ENCODE measurements around the gene HNRNPLL. TPM values are rescaled to one million over a fixed set of nuclear protein-coding genes. Genes with fewer than 3 reads are reported as not detected.
"Not testable (repeated sequence)": the region's sequence is repeated elsewhere in the genome, so short reads cannot be mapped to it uniquely, and the experiment has no call there.

HNRNPLL gene
- total RNA-seq, 2 experiments from 2014 or later = 50.6 to 52.2 TPM

GRCh38 chr2:38629684-38630083 lies 27.0 kb upstream of the HNRNPLL start:
- Mint-ChIP-seq H3K9me3 (peaks cover 4% of the 10 kb centered on the region), H3K27ac (no peak overlapping the region), H3K4me1 (peaks cover 25% of the 10 kb centered on the region), H3K36me3 (no peaks in the 10 kb centered on the region), H3K27me3 (no peaks in the 10 kb centered on the region), H3K4me3 (no peak overlapping the region)
- no peak for DNase-seq

GRCh38 chr2:38627391-38627790 lies 24.7 kb upstream of the HNRNPLL start:
- DNase-seq = no peak
- Mint-ChIP-seq H3K36me3 (no peaks in the 10 kb centered on the region), H3K4me1 (peaks cover 16% of the 10 kb centered on the region), H3K27ac (no peak overlapping the region), H3K4me3 (no peak overlapping the region), H3K27me3 (no peaks in the 10 kb centered on the region), H3K9me3 (peaks cover 4% of the 10 kb centered on the region)

GRCh38 chr2:38626326-38627035 lies 23.8 kb upstream of the HNRNPLL start:
- no peaks in the 10 kb centered on the region for H3K27me3 Mint-ChIP-seq
- H3K4me1 Mint-ChIP-seq = peaks cover 13% of the 10 kb centered on the region
- DNase-seq = no peak
- H3K9me3 Mint-ChIP-seq = peaks cover 4% of the 10 kb centered on the region
- H3K27ac Mint-ChIP-seq = no peak overlapping the region
- no peak overlapping the region for H3K4me3 Mint-ChIP-seq
- H3K36me3 Mint-ChIP-seq = no peaks in the 10 kb centered on the region

- no peaks in the 10 kb centered on the region for H3K9me3 Mint-ChIP-seq
- no peak overlapping the region for H3K4me3 Mint-ChIP-seq
- H3K27me3 Mint-ChIP-seq = peaks cover 3% of the 10 kb centered on the region
- DNase-seq = no peak
- no peaks in the 10 kb centered on the region for H3K36me3 Mint-ChIP-seq
- peaks cover 21% of the 10 kb centered on the region for H3K4me1 Mint-ChIP-seq
- H3K27ac Mint-ChIP-seq = no peak overlapping the region
Observed at GRCh38 chr2:38622210-38622609, 19.5 kb upstream of the HNRNPLL start.

GRCh38 chr2:38621018-38621417 lies 18.3 kb upstream of the HNRNPLL start:
- Mint-ChIP-seq H3K27me3 (peaks cover 3% of the 10 kb centered on the region), H3K4me1 (peaks cover 14% of the 10 kb centered on the region), H3K9me3 (no peaks in the 10 kb centered on the region), H3K27ac (no peak overlapping the region), H3K36me3 (no peaks in the 10 kb centered on the region), H3K4me3 (no peak overlapping the region)
- no peak for DNase-seq

GRCh38 chr2:38620282-38620977 lies 17.7 kb upstream of the HNRNPLL start:
- H3K27me3 Mint-ChIP-seq = peaks cover 3% of the 10 kb centered on the region
- DNase-seq = no peak
- H3K27ac Mint-ChIP-seq = no peak overlapping the region
- H3K4me1 Mint-ChIP-seq = peaks cover 17% of the 10 kb centered on the region
- H3K4me3 Mint-ChIP-seq = no peak overlapping the region
- H3K9me3 Mint-ChIP-seq = no peaks in the 10 kb centered on the region
- no peaks in the 10 kb centered on the region for H3K36me3 Mint-ChIP-seq

GRCh38 chr2:38619458-38620164 lies 16.9 kb upstream of the HNRNPLL start:
- Mint-ChIP-seq H3K9me3 (no peaks in the 10 kb centered on the region), H3K36me3 (no peaks in the 10 kb centered on the region), H3K4me1 (peaks cover 24% of the 10 kb centered on the region), H3K4me3 (no peak overlapping the region), H3K27me3 (peaks cover 3% of the 10 kb centered on the region), H3K27ac (no peak overlapping the region)
- DNase-seq = no peak

- no peak overlapping the region for H3K4me3 Mint-ChIP-seq
- no peak for DNase-seq
- H3K36me3 Mint-ChIP-seq = no peaks in the 10 kb centered on the region
- H3K27ac Mint-ChIP-seq = no peak overlapping the region
- H3K27me3 Mint-ChIP-seq = peaks cover 6% of the 10 kb centered on the region
- H3K4me1 Mint-ChIP-seq = peaks cover 42% of the 10 kb centered on the region
- H3K9me3 Mint-ChIP-seq = no peaks in the 10 kb centered on the region
Observed at GRCh38 chr2:38617301-38617700, 14.6 kb upstream of the HNRNPLL start.

- Mint-ChIP-seq H3K36me3 (no peaks in the 10 kb centered on the region), H3K27ac (peak overlapping the region; percentile 55), H3K4me3 (no peak overlapping the region), H3K9me3 (no peaks in the 10 kb centered on the region), H3K4me1 (peaks cover 52% of the 10 kb centered on the region), H3K27me3 (peaks cover 6% of the 10 kb centered on the region)
- DNase-seq = no peak
Observed at GRCh38 chr2:38615237-38615636, 12.5 kb upstream of the HNRNPLL start.

- Mint-ChIP-seq H3K4me1 (peaks cover 55% of the 10 kb centered on the region), H3K9me3 (peaks cover 5% of the 10 kb centered on the region), H3K27ac (no peak overlapping the region), H3K27me3 (peaks cover 6% of the 10 kb centered on the region), H3K36me3 (peaks cover 4% of the 10 kb centered on the region), H3K4me3 (no peak overlapping the region)
- no peak for DNase-seq
Observed at GRCh38 chr2:38613849-38614213, 11.1 kb upstream of the HNRNPLL start.

GRCh38 chr2:38613126-38613848 lies 10.6 kb upstream of the HNRNPLL start:
- Mint-ChIP-seq H3K9me3 (peaks cover 5% of the 10 kb centered on the region), H3K27ac (no peak overlapping the region), H3K36me3 (peaks cover 5% of the 10 kb centered on the region), H3K27me3 (peaks cover 6% of the 10 kb centered on the region), H3K4me3 (no peak overlapping the region), H3K4me1 (peaks cover 57% of the 10 kb centered on the region)
- DNase-seq = no peak

- peak; percentile 40 for DNase-seq
- H3K4me1 Mint-ChIP-seq = peaks cover 60% of the 10 kb centered on the region
- H3K4me3 Mint-ChIP-seq = no peak overlapping the region
- H3K9me3 Mint-ChIP-seq = peaks cover 5% of the 10 kb centered on the region
- peaks cover 3% of the 10 kb centered on the region for H3K27me3 Mint-ChIP-seq
- H3K27ac Mint-ChIP-seq = peak overlapping the region; percentile 34
- H3K36me3 Mint-ChIP-seq = peaks cover 5% of the 10 kb centered on the region
Observed at GRCh38 chr2:38610851-38611801, 8.4 kb upstream of the HNRNPLL start.

- H3K9me3 Mint-ChIP-seq, H3K4me3 Mint-ChIP-seq: not testable (repeated sequence)
Observed at GRCh38 chr2:38609246-38609645, 6.5 kb upstream of the HNRNPLL start.

GRCh38 chr2:38608755-38609154 lies 6.0 kb upstream of the HNRNPLL start:
- Mint-ChIP-seq H3K4me3 (no peak overlapping the region), H3K27ac (no peak overlapping the region), H3K9me3 (peaks cover 5% of the 10 kb centered on the region), H3K36me3 (peaks cover 5% of the 10 kb centered on the region), H3K4me1 (peaks cover 50% of the 10 kb centered on the region), H3K27me3 (no peaks in the 10 kb centered on the region)
- no peak for DNase-seq

More at GRCh38 chr2:38609246-38609645, 6.5 kb upstream of the HNRNPLL start:
- H3K27me3 Mint-ChIP-seq, H3K36me3 Mint-ChIP-seq, DNase-seq, H3K27ac Mint-ChIP-seq: not testable (repeated sequence)
- peaks cover 51% of the 10 kb centered on the region for H3K4me1 Mint-ChIP-seq
